Psoas muscle (tissue), 8 donors: ENCODE measurements around the gene KDM4C. TPM values are rescaled to one million over a fixed set of nuclear protein-coding genes. Genes with fewer than 3 reads are reported as not detected.
A peak's percentile ranks its signal among the peaks of the same experiment; 100 is the strongest.

Source experiments
- ATAC-seq, 4 donors: fragments of 200-7000 bp; cut with Tn5 transposase; one replicate each; pipeline ENCODE4 v1.9.1; 2020; ENCODE audit warnings: moderate library complexity in 3 of 4, mild to moderate bottlenecking in 2 of 4
- DNase-seq, 2 donors: peaks; one replicate each; pipeline ENCODE4 v3.0.0-alpha.2; 2020
- H3K27ac ChIP-seq: fragments of 200-600 bp; one replicate; pipeline ENCODE4 v1.8.0; 2022
- H3K27me3 ChIP-seq, 3 donors: fragments of 200-600 bp in 1 of 3; one replicate each; pipeline versions ENCODE4 v1.6.1 to v1.8.0; 2013 to 2022; ENCODE audit warnings: low read length in 2 of 3, mild to moderate bottlenecking in 2 of 3, moderate library complexity in 1 of 3; ENCODE audit not compliant: insufficient read depth in 3 of 3
- H3K36me3 ChIP-seq, 2 donors: fragments of 200-600 bp in 1 of 2; one replicate each; pipeline versions ENCODE4 v1.6.1 to v1.8.0; 2013 to 2022; ENCODE audit warnings: low read depth in 1 of 2, mild to moderate bottlenecking in 1 of 2, moderate library complexity in 1 of 2; ENCODE audit not compliant: insufficient read depth in 1 of 2
- H3K4me1 ChIP-seq: fragments of 200-600 bp; one replicate; pipeline ENCODE4 v1.8.0; 2022
- H3K4me3 ChIP-seq: fragments of 200-600 bp; one replicate; pipeline ENCODE4 v1.8.0; 2022; ENCODE audit warnings: mild to moderate bottlenecking
- H3K9me3 ChIP-seq: fragments of 200-600 bp; one replicate; pipeline ENCODE4 v1.8.0; 2022
- CTCF ChIP-seq: fragments of 200-600 bp; IDR thresholded peaks from one replicate; pipeline ENCODE4 v1.8.0; 2022; ENCODE audit warnings: antibody characterized with exemption
- WGBS, 3 donors: extraction: QIAGEN DNeasy Blood & Tissue Kit; methylation state at CpG; one replicate each; pipeline versions ENCODE4 v1.1.6 to v1.1.7; 2013; 5-methylcytosine and 5-hydroxymethylcytosine counted together
- intact Hi-C, 2 donors: fragments of 100-400 bp; cut with DNase I; formaldehyde crosslinking; loops; one replicate each; pipeline versions ENCODE4 v1.11.0 to v1.14.2; 2022
- polyA plus RNA-seq, 3 donors: library from polyadenylated mRNA; stranded (reverse); fragments of 200-250 nt; gene quantifications; one replicate each; pipeline ENCODE4 v1.2.3, GENCODE V29; 2013
- total RNA-seq, 4 donors: library from RNA; stranded (reverse); fragmentation: NEBNext Ultra II Directional in 2 of 4; extraction: Animal tissue kit (Norgen Biotek cat#: 25700) in 2 of 4; gene quantifications; one replicate each; pipeline versions ENCODE4 v1.2.1 to v1.2.4, GENCODE V29; 2021 to 2023
- donor health status: healthy with polysubstance abuse.
- donor health status: DM: no; HTN: no; CAD: no; lungs with moderate emphysema.
- donor health status: Bipolar disorder and iron deficiency.
- donor health status: healthy.
- donor health status: DM: yes; HTN: yes; CAD: no.
- donor health status: DM: no; HTN: no; CAD: no.
- donor health status: DM: no; HTN: no; CAD: no.
- donor health status: DM: yes; HTN: yes; CAD: no.

Gene KDM4C
- total and polyA plus RNA-seq, 7 donors: 2.7 to 13.0 (median 10.1) TPM

GRCh38 chr9:6938447-6938846 is 180.7 kb downstream of the KDM4C start:
- H3K4me3 ChIP-seq: no peak overlapping the region
- no peak for TF ChIP-seq CTCF
- H3K27ac ChIP-seq: no peak overlapping the region
- H3K27me3 ChIP-seq: no peaks in the 10 kb centered on the region
- H3K4me1 ChIP-seq: peaks cover 10% of the 10 kb centered on the region
- ATAC-seq: peak in 2 of 4 donors; percentile 50 to 62
- 28 to 43% (median 30%) methylated on average over 3 of the region's 3 CpGs for WGBS, 3 donors
- no peaks in the 10 kb centered on the region for H3K9me3 ChIP-seq
- no peak for DNase-seq
- no peaks in the 10 kb centered on the region for H3K36me3 ChIP-seq
- intact Hi-C loops: no loop called here

- Histone ChIP-seq H3K27me3 (no peaks in the 10 kb centered on the region), H3K36me3 (no peaks in the 10 kb centered on the region), H3K4me3 (no peak overlapping the region), H3K27ac (no peak overlapping the region), H3K4me1 (peaks cover 11% of the 10 kb centered on the region), H3K9me3 (no peaks in the 10 kb centered on the region)
- TF ChIP-seq CTCF: no peak
- intact Hi-C loops: no loop called here
- ATAC-seq (no peak), DNase-seq (no peak)
- WGBS, 3 donors: 96 to 98% (median 97%) methylated on average over 2 of the region's 2 CpGs
Observed at GRCh38 chr9:6938873-6939272, 181.1 kb downstream of the KDM4C start.

GRCh38 chr9:6941501-6941900 is 183.7 kb downstream of the KDM4C start:
- Histone ChIP-seq H3K27ac (no peak overlapping the region), H3K4me3 (no peak overlapping the region), H3K4me1 (peaks cover 21% of the 10 kb centered on the region), H3K27me3 (no peaks in the 10 kb centered on the region), H3K9me3 (no peaks in the 10 kb centered on the region), H3K36me3 (no peaks in the 10 kb centered on the region)
- ATAC-seq: no peak
- no peak for TF ChIP-seq CTCF
- intact Hi-C loops: no loop called here
- DNase-seq: no peak
- 78 to 85% (median 85%) methylated on average over 4 of the region's 4 CpGs for WGBS, 3 donors

GRCh38 chr9:6942406-6942805 is 184.6 kb downstream of the KDM4C start:
- no peaks in the 10 kb centered on the region for H3K9me3 ChIP-seq
- intact Hi-C loops: no loop called here
- no peaks in the 10 kb centered on the region for H3K36me3 ChIP-seq
- TF ChIP-seq CTCF: no peak
- 83 to 93% (median 84%) methylated on average over 4 of the region's 4 CpGs for WGBS, 3 donors
- no peak overlapping the region for H3K4me3 ChIP-seq
- ATAC-seq: no peak
- no peak for DNase-seq
- peaks cover 21% of the 10 kb centered on the region for H3K4me1 ChIP-seq
- no peak overlapping the region for H3K27ac ChIP-seq
- no peaks in the 10 kb centered on the region for H3K27me3 ChIP-seq

GRCh38 chr9:6943293-6943692 is 185.5 kb downstream of the KDM4C start:
- Histone ChIP-seq H3K27ac (no peak overlapping the region), H3K27me3 (no peaks in the 10 kb centered on the region), H3K9me3 (no peaks in the 10 kb centered on the region), H3K36me3 (no peaks in the 10 kb centered on the region), H3K4me1 (peaks cover 13% of the 10 kb centered on the region), H3K4me3 (no peak overlapping the region)
- intact Hi-C loops: no loop called here
- ATAC-seq (no peak), DNase-seq (no peak)
- 88 to 93% (median 92%) methylated on average over 6 of the region's 6 CpGs for whole genome bisulfite sequencing, 3 donors
- no peak for TF ChIP-seq CTCF
